ENCODE data around the gene CCDC43. TPM values are rescaled to one million over a fixed set of nuclear protein-coding genes. Genes with fewer than 3 reads are reported as not detected.

CCDC43 gene
- total and polyA plus RNA-seq, 9 of the 15 experiments (the other 6 are each of a cell fraction or from before 2014, with no cell fraction given) = 11.7 to 42.3 (median 25.9) TPM

GRCh38 chr17:44689477-44690217 lies at the start of gene CCDC43 (continued):
- TF ChIP-seq POLR2AphosphoS5 (IDR thresholded peaks at IDR 0.05; ENCODE audit: control insufficient read depth, insufficient read depth, low read depth, low read length) (peak; percentile 82; the same call in 1 of the 2 replicates), CREB1 (IDR thresholded peaks at IDR 0.05) (no peak), CREB1 (CRISPR knock-in tag; IDR thresholded peaks at IDR 0.05) (peak; percentile 79), MGA (IDR thresholded peaks at IDR 0.05) (peak; percentile 89), YY1 (IDR thresholded peaks at IDR 0.05; ENCODE audit: borderline replicate concordance in 1 of 3, control insufficient read depth in 1 of 3, extremely low read depth in 1 of 3, insufficient read depth in 3 of 3, insufficient read length in 1 of 3, insufficient replicate concordance in 2 of 3, low read depth in 1 of 3, low read length in 2 of 3) (peak; percentile 97 to 99 (median 99)), RBFOX2 (IDR thresholded peaks at IDR 0.05; ENCODE audit: low read depth, low read length) (peak; percentile 97), GABPB1 (CRISPR knock-in tag; IDR thresholded peaks at IDR 0.05) (peak; percentile 64), SAFB (IDR thresholded peaks at IDR 0.05; ENCODE audit: borderline replicate concordance, low read depth, low read length) (no peak), ILK (tag; IDR thresholded peaks at IDR 0.05; ENCODE audit: borderline replicate concordance, low read depth) (no peak), CBX5 (IDR thresholded peaks at IDR 0.05; ENCODE audit: borderline replicate concordance, low read depth) (no peak), NFRKB (IDR thresholded peaks at IDR 0.05; ENCODE audit: low read depth) (peak; percentile 73), KDM1A (IDR thresholded peaks at IDR 0.05) (no peak), TFE3 (CRISPR knock-in tag; IDR thresholded peaks at IDR 0.05) (no peak), SETDB1 (IDR thresholded peaks at IDR 0.05; ENCODE audit: low read length) (no peak)
